GM12801 (cell line): Measurements from ENCODE around the gene GAA.

Experiments
- CTCF ChIP-seq: IDR thresholded peaks from one replicate; pipeline ENCODE4 v1.5.1; 2011; ENCODE audit warnings: control low read depth; ENCODE audit not compliant: insufficient read length; ENCODE audit errors: extremely low read depth

GAA gene

DNA sequence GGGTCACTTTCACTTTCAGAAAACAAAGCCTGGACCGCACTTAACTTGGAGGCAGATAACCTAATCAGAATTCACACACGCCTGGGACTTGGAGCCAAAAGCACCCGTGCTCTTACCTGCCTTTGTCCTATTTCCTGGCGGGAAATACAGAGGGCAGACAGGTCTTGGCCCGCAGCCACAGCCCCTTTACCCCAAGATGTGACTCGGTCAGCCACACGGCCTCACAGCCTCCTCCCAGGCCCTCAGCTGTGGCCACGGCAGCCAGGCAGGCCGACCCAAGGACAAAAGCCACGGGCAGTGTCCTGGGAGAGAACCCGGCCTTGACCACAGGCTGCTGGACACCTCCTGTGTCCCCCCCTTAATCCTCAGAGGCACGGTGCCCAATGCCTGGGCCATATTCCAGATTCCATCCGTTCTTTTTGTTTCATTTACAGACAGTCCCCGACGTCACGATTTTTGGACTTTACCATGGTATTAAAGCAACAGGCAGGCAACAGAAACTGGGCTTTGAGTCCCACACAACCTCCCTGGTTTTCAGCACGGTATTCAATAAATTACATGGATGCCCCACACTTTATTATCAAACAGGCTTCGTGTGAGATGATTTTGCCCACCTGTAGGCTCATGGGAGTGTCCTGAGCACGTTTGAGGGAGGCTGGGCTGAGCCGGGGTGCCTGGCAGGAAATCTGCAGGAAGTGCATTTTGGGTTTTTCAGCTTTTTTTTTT lies 30.1 kb upstream of the GAA start:
- TF ChIP-seq CTCF = no peak

GRCh38 chr17:80072410-80072809 lies 29.0 kb upstream of the GAA start:
- no peak for TF ChIP-seq CTCF

GRCh38 chr17:80080081-80080480 lies 21.3 kb upstream of the GAA start:
- no peak for TF ChIP-seq CTCF

GRCh38 chr17:80081596-80081995 lies 19.8 kb upstream of the GAA start:
- no peak for TF ChIP-seq CTCF

GRCh38 chr17:80082403-80083135 lies 18.8 kb upstream of the GAA start:
- TF ChIP-seq CTCF = no peak

DNA sequence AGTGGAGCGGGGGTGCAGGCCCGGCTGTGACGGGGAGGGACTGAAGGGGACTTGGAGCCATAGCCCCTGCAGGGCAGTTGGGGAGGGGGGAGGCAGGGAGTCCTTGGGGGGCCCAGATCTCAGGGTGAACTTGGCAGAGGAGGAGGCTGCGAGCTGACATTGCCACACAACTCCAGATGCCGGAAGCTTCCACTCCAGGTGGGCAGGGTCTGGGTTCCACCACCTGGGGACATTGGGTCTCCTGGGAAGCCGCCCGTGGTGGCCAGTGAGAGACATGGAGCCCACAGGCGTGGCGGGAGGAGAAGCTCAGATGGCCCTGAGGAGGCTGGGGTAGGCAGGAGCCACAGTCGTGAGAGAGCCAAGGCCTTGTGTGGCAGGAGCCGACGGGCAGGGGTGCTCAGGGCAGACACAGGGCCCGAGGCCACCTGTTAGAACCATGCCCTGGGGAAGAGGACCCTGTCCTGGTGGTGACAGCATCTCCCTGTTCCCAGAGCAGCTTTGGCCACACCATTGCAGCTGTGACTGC lies 18.2 kb upstream of the GAA start:
- TF ChIP-seq CTCF = no peak

- TF ChIP-seq CTCF = no peak
These were observed 16.6 kb upstream of the GAA start for GRCh38 chr17:80084773-80085172.
